ENCODE measurements around the gene PAPPA.

Gene PAPPA, protein sequence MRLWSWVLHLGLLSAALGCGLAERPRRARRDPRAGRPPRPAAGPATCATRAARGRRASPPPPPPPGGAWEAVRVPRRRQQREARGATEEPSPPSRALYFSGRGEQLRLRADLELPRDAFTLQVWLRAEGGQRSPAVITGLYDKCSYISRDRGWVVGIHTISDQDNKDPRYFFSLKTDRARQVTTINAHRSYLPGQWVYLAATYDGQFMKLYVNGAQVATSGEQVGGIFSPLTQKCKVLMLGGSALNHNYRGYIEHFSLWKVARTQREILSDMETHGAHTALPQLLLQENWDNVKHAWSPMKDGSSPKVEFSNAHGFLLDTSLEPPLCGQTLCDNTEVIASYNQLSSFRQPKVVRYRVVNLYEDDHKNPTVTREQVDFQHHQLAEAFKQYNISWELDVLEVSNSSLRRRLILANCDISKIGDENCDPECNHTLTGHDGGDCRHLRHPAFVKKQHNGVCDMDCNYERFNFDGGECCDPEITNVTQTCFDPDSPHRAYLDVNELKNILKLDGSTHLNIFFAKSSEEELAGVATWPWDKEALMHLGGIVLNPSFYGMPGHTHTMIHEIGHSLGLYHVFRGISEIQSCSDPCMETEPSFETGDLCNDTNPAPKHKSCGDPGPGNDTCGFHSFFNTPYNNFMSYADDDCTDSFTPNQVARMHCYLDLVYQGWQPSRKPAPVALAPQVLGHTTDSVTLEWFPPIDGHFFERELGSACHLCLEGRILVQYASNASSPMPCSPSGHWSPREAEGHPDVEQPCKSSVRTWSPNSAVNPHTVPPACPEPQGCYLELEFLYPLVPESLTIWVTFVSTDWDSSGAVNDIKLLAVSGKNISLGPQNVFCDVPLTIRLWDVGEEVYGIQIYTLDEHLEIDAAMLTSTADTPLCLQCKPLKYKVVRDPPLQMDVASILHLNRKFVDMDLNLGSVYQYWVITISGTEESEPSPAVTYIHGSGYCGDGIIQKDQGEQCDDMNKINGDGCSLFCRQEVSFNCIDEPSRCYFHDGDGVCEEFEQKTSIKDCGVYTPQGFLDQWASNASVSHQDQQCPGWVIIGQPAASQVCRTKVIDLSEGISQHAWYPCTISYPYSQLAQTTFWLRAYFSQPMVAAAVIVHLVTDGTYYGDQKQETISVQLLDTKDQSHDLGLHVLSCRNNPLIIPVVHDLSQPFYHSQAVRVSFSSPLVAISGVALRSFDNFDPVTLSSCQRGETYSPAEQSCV (N-terminal part only)

DNA sequence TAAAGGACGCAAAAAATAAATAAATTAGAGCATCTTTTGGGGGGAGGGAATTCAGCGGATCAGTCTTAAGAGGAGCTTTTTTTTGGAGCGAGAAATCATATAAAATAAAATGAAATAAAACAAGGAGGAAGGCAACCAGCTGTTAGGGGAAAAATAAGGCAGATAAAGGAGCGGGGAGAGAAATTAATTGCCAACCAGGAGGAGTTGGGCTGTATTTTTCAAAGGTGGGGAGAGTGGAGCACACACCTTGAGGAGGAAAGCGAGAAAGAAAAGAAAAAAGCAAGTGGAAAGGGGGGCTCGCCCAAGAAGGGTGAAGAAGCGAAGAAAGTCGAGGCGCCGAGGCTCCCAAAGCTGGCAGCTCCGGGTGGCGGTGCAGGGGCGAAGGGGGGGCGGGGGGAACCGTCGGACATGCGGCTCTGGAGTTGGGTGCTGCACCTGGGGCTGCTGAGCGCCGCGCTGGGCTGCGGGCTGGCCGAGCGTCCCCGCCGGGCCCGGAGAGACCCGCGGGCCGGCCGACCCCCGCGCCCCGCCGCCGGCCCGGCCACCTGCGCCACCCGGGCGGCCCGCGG, at the start of gene PAPPA:
Gene PAPPA, plus strand, starts transcription at position 27 of the 569 bp plus-strand sequence. Its CDS starts 382 bp downstream, at position 409.
- DNase-seq = no peak

DNA sequence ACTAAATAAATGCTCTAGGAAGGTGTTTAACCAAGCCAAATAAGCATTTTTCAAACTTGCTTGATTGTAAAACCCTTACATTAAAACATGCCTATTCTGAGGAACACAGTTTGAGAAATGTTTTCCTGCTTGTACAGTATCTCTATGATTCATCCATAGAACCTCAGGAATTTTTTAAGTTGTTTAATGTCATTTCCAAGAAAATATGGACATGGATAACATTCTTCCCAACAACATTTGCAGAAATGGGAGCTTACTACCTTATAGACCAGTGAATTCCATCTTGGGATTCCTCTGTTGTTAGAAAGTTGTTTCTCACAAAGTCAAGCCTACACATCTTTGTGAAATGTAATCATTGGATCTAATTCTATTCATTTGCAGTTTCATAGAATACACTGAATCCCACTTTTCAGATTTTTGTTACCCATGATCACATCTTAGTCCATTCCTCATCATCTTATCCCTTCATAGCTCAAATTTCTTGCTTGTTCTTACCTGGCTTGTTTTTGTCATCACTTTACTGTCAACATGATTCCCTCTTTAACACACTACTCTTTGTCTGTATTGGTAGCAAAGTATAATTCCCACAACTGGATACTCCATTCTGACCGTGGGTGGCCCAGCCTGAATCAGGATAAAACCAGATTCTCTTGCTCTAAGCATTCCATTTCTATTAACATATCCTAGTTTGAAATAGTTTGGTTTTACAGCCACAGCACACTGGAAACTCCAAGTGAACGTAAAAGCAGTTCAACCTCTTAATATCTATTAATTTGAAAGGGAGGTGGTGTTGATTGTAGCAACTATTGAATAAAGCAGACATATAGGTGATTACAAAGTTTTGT, 49.4 kb upstream of the PAPPA start:
- no peak for DNase-seq

DNA sequence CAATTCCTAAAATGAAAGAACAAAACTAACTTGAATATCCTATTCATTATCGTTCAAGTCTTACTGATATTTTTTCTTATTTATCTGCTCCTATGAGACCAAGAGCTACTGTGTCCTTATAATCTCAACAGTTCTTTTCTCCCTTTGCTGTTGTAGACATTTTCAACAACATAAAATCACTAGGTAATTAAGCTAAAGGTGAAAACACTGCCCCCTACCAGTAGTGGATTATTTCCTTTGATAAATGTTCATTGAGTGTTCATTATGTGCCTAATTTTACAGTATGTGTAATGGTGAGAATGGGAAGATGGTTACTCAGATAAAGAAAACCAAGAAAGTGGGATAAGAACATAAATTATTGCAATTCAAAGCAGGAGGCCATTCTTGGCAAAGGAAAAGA, 41.4 kb upstream of the PAPPA start:
- no peak for DNase-seq

DNA sequence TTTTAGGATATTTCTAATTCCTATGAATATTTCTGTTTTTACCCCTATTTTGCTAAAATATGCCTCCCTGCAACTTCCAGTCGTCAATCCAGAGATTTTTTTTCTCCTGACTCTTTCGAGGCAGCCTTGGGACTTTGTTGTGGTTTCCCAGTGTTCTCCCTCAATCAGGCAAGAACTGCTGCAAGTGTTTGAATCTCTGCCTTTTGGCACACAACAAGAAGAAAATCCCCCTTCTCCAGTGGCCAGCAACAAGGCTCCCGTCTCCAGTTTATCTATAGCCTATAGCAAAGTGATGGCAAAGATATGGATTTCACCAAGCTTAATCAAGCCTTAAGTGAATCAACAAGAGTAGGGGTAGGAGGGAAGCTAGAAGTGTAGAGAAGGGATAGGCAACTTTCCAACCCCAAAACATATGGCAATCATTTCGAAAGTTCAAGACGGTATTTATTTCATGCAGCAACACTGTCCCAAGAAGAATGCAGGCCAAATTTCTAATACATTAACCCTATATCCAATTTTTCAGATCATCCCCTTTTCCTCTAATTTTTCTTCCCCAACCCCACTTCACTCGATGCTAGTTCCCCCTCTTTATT, 37.7 kb upstream of the PAPPA start:
- DNase-seq = no peak

DNA sequence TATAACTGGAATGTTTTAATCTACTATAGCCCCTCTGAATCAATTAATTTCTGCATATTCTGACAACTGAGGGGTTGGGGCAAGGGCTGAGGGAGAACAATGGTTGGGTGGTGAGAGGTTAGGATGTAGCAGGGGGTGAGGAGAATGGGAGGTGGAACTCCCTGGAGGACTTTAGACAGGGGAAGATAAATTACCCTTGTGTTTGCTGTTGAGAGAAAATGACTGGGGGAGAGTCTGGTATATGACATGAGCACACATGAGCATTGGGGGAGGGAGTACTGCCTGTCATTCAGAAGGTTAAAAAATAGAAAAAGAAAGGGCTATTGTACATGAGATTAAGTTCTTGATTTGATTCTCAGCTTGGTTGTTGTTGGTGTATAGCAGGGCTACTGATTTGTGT, 37.2 kb upstream of the PAPPA start:
- DNase-seq = no peak

DNA sequence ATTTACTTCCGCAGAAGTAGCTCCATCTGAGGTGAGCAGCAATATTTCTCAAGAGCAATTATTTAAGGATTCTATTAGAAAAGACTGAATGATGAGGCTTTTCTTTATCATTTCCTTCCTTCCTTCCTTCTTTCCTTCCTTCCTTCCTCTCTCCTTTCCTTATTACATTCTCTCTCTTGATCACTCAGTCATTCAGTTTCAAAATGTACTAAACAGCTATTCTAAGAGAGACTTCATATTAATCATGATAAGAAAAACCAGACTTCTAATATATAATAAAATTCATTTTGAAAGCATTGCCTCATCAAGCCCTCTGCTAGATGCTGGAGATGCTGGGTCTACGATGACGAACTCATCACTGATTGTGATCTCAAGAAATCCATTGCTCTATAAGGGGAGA, 30.4 kb upstream of the PAPPA start:
- no peak for DNase-seq

DNA sequence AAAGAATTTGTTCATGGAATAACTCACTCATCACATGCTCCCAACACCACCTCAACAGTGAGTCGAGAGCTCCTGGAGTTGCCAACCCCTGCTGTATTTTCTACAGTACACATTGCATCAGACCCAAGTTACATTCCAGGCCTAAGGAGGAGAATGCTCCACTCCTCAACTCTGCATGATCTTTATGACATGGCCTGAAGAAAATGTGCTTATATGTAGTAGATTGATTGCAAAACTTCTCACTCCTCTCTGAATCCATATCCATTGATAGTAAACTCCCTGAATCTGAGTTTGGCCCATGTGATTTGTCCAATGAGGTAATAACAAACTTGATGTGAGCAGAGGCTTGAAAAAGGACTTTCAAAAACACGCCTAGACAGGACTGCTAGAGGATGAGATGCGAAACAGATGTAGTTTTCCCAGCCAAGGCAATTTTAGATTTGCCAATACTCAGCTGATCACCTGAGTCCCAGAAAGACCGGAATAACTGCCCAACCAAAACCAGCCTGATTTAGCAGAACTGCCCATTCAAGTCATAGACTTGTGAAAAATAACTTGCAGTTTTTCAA, 29.0 kb upstream of the PAPPA start:
- no peak for DNase-seq

DNA sequence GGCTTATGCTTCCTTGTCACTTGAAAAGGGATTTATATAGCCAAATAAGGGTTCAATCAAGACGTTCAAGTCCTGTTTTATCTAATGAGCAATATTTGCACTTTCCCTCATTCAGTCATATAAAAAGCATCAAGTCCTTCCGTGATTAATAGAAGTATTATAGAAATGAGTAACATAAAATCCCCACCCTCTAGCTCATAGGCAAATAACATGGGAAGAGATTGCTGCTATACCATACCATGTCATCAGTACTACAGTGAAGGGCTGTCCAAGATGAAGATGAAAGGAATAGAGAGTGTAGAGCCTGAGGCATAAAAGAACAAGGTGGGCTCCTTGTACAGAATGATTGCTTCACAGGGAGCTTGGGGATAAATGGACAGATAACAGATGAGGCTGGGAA, 20.4 kb upstream of the PAPPA start:
- no peak for DNase-seq

DNA sequence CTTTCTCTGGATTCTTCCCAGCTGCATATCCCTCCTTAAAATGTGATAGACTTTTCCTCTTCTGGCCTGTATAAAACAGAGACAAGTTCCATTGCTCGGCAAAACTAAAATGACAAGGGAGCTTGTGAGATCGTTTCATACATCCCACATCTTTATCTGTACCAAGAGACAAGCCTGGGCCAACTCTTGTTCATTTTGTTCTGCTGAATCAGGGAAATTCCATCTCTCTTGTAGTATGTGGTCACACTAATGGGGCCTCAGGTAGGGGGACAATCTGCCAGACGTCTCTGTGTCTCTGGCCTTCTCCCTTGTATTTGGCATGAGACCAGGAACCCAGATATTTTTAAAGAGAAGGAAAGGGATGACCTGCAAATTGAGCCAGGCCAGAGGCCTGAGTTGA, 18.6 kb upstream of the PAPPA start:
- DNase-seq = no peak

DNA sequence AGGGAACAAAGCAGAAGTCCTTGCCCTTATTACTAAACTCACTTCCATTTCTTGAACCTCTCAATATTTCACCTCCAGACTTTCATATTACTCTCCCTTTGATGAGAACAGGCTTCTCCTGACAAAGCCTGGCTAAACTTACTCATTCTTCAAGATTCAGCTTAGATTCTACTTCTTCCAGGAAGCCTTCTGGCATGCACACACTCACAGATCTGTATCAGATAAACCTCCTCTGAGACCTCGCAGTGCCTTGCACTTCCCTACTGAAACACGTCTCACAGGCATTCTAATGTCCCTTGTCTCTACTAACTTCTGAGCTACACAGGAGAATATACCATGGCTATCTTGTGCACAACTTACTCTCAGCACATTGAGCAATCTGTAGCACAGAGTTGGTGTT, 16.6 kb upstream of the PAPPA start:
- no peak for DNase-seq

DNA sequence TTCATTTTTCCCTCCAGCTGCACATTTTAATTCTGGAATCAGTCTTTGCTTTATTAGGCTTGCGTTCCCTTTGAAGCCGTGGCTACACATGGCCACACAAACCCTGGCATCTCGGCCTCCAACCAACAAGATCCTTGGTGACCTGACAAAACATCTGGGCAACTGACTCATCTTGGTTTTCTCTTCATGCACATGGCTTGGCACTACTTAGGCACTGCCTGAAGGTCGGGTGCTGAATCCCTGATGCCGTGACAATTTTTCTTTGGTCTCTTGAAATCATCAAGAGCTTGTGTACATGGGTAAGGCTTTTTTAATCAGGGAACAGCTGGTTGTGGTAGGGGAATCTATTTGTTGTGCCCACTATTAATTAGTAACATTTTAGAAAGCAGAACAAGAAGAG, 16.0 kb upstream of the PAPPA start:
- no peak for DNase-seq

DNA sequence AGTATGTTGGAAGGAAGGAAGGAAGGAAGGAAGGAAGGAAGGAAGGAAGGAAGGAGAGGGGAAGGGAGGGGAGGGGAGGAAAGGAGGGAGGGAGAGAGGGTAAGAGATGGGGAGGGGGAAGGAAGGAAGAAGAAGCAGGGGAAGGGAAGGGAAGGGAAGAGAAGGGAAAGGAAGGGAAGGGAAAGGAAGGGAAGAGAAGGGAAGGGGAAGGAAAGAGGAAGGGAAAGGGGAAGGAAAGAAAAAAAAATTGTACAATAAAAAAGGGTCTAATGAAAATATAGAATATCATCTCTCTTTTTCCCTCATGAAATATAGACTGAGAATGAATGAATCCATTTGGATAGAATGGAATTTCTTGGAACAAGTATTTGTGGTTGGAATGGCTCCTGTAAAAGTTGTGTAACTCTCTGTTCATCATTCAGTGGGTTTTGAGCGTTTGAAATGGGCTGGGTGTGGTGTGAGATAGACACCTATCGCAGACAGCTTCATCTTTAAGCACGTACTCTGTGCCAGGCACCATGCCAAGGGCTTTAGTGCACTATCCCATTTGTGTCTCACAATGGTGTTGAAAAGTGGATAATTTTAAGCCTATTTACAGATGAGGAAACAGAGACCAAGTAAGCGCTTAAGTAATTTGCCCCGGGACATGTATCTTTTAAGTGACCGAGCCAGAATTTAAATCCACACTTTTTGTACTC, 11.6 kb upstream of the PAPPA start:
- no peak for DNase-seq

DNA sequence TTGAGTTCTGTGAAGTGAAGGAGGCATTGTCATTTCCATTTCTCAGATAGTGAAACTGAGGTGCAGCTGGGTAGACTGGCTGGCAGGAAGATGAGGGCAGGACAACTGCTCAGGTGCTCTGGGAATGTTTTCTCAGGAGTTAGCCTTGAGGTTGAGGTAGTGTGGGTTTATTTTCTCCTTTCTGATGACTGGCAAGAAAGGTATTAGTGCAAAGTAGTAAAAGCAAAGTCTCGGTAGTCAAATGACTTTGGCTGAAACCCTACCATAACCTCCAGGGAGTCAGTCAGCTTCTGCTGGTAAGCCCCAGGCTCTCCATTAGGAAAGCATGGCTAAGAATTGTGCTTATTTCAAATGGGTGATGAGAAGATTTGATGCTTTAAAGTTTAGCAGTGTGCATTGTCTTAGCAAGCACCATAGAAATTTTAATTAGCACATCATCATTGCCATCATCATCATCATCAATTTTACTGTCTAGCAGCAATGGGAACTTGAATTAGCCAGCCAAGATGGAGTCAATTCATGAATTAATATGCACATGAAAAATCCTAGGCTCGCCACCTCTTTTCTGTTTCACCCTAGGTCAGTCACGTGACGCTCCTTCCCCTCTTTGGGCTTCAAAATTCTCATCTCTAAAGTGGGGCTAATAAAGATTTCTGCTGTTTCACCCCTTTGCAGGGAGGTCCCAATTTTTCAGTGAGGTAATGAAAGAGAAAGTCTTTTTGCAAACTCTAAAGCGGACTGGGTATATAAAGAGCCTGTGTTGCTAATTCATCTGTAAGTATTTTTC, 10.7 kb upstream of the PAPPA start:
- no peak for DNase-seq

DNA sequence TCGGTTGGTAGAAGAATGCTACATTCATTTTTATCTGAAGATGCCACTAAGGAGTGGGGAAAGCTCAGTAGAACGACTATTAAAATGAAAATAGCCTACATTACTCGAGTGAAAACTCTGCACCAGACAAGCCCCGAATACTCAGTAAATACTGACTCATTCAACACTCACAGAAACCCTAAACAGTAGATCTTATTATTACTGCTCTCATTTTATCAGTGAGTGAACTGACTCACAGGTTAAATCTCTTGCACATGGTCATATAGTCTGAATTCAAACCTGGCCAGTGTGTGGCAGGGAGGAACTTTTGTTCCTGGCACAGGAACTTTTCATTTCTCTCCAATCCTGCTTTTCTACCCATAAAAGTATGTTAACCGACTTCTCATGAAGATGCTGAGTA, 9.6 kb upstream of the PAPPA start:
- DNase-seq = no peak

DNA sequence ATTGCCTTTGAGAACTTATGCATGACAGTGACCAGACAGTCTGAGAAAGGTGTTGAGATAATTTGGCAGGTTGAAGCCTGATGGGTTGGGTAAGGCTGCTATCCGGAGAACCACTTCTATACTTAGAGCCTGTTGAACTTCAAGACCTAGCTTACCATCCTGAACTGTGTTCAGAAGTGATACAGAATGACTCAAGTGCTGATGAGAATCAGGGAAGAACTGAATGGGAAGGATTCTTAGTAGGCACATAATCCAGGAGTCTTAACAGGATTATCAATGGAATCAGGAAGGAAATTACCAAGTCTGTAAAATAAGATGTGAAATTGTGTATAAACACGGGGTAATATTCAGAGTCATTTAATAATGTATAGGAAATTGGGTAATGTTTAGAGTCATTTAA, 9.0 kb upstream of the PAPPA start:
- DNase-seq = no peak

DNA sequence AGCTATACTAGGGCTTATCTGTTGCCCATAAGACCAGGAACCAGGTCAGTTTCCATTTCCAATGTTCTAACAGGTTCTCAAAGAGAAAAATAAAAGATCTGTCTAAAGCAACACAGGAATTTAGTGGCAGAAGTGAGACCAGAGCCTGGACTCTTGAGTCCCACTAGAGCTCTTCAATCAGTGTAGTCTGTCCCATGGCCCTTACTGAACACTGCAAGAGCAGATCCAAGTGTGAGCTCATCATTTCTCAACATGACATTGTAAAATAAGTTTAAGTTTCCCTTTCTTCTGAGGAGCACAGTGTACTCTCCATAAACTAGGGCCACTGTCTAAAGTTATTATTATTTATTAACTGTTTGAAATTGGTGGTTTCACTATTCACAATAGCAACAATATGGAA, 8.6 kb upstream of the PAPPA start:
- DNase-seq = no peak

DNA sequence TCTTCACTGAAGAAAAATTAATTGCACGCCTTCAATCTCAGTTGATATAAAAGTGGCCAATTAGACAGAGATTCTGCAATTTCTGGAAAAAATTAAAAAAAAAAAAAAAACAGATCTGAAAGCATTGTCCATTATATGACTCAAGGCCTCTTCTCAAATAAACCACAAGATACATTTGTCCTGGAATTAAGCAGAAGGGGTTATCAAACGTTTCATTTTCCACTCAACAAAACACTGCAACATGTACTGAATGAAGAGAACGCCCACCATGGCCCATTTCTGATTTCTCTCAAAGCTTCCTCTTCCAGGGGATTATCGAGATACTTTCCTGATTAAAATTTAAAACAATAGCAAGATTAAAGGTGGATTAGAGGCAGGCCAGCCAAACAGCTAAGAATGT, 5.8 kb upstream of the PAPPA start:
- no peak for DNase-seq

DNA sequence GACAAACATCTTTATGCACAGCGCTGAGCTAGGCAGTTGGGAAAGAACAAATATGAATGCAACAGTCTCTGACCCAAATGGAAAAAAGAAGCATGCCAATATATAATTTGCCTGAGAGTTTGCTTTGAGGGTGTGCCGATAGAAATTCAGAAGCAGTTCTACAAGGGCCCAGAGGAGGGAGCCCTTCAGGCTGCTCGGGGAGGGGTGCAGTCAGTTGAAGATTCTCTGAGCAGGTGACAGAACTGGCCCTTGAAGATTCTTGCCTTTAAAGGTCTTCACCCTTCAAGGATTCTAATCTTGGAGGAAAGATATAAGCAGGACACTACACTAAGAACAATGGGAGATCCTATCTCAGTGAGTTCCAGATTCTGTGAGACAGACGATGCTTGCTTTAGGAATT, 3.7 kb upstream of the PAPPA start:
- no peak for DNase-seq

DNA sequence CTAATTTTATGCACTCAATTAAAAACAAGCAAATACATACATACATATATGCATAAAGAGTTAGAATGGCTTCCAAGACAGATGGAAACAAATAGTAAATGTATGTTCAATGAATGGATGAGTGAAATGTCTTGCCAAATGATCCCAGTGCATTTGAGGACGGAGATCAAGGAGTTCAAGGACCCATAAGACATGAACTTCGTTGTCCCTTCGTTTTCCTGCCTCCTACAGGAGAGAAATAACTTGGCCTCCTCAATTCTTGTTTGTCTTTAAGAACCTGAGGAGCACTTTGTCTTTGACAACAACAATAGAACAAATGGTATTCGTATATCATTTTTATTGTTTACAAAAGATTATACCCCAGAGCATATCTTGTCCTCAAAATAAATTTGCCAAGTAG, 2.4 kb upstream of the PAPPA start:
- no peak for DNase-seq

DNA sequence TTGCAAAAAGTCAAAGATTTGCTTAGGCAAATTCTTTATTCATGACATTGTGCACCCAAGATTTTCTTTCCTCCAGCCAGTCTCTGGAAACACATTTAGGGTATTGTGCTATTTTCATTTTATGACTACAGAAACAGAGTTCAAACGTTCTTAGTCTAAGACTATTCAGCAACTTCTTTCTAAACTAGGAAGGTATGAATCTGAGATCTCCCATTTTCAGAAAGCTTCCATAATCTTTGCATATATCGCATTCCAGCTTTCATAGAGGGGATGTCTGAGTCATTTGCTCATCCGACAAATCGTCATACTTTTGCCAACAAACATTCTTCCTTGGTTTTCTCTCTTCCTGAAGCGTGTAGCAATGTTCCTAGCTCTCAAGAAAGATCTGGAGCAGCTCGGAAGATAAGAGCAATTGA, 1.6 kb upstream of the PAPPA start:
- DNase-seq = no peak
